Kasumi-1 (cell line): ENCODE measurements around the gene CYP1B1.

Source experiments
- DNase-seq, 2 experiments: peaks; one replicate each; lab custom pipeline; 2025; lab: John Stamatoyannopoulos, UW

CYP1B1 gene

GRCh38 chr2:38074764-38075506 is 1.0 kb downstream of the CYP1B1 start:
- no peak for DNase-seq

DNA sequence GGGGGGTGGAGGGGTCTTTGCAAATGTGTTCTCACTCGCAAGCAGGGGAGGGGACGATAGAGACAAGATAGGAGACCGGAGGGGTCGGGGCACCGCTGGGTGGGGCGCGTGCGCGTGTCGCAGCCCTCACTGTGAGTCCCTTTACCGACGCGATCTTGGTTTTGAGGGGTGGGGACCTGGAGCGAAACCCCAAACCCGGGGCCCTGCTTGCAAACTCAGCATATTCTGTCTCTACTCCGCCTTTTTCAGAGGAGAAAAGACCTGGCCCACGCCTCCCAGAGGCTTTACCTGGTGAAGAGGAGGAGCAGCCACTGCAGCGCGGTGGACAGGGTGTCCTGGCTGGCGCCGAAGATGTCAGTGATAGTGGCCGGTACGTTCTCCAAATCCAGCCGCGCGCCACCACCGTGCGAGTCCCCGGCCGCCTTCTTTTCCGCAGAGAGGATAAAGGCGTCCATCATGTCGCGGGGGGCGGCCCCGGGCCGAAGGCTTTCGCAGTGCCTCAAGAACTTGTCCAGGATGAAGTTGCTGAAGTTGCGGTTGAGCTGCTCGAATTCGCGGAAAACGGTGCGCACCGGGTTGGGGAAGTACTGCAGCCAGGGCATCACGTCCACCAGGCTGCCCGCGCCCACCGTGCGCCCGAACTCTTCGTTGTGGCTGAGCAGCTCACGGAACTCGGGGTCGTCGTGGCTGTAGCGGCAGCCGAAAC is 1.7 kb downstream of the CYP1B1 start:
- DNase-seq, result no peak

DNA sequence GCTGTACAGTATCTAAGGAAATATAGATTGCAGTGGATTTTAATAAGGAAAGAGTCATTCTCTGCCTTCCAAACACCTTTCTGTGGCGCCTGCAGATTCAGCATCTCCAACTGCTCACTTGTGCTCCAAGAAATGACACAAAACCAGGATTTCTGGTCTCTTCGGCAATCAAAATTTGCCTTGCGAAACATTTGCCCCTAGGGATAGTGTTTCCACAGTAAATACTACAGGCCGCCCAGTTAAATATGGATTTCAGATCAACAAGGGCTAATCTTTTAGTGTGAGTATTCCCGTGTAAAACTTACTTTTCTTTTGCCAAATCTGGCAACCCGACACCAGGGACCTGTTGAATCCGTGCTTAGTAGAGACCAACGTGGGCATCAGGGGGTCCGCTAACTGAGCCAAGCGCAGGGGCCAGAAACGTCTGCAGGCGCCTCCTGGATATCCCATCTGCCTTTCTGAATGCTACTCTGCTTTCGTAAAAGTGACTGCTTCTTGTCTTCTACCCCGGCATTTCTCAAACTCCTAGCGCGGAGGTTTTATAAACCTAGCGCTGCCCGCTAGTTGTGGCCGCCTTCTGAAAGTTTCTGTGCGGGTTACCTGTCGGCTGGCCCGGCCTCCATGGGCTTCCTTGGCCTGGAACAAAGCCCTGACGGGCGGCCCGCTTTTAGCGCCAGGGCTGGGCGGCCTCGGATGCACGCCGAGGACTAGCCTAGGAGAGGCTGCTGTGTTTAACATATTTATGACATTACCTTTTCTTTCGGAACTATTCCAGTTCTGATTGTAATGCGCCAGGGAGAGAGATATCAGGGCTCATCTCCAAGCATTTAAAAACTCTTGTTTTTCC is 2.5 kb downstream of the CYP1B1 start:
- no peak for DNase-seq

- DNase-seq, result no peak
These were observed 5.5 kb downstream of the CYP1B1 start for GRCh38 chr2:38070438-38070837.

- no peak for DNase-seq
These were observed 7.7 kb downstream of the CYP1B1 start for GRCh38 chr2:38068234-38068633.

- no peak for DNase-seq
These were observed 9.4 kb downstream of the CYP1B1 start for GRCh38 chr2:38066421-38067115.

GRCh38 chr2:38065502-38066135 is 10.3 kb downstream of the CYP1B1 start:
- DNase-seq, result no peak

DNA sequence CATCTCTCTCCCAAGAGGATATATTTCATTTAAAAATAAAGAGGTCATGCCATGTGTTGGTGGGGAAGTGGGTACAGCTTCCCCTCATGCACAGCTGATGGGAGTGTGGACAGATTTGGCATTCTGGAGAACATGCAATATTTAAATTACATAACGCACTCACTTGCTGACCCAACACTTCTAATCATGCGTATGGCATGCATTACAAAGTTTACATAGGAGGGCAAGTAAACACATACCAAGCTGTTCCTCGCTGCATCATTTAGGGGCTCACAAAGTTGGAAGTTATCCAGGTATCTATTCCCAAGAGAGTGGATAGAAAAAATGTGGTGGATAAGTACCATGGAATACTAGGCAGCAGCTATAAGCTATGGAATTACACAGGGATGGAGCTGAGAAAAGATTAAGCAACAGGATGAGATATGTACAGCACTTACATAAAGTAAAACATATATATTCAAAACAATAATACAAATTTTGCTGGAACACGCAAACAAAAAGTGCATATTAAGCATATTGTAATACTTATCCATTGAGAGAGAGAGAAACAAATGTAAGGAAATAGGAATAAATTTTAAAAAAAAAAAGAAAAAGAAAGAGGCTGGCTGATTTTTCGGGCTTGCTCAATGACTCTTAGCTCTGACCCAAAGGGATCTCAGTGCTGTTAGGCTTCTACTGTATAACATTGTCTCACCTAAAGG is 11.0 kb downstream of the CYP1B1 start:
- no peak for DNase-seq

GRCh38 chr2:38060236-38061018 is 15.5 kb downstream of the CYP1B1 start:
- DNase-seq, result no peak

DNA sequence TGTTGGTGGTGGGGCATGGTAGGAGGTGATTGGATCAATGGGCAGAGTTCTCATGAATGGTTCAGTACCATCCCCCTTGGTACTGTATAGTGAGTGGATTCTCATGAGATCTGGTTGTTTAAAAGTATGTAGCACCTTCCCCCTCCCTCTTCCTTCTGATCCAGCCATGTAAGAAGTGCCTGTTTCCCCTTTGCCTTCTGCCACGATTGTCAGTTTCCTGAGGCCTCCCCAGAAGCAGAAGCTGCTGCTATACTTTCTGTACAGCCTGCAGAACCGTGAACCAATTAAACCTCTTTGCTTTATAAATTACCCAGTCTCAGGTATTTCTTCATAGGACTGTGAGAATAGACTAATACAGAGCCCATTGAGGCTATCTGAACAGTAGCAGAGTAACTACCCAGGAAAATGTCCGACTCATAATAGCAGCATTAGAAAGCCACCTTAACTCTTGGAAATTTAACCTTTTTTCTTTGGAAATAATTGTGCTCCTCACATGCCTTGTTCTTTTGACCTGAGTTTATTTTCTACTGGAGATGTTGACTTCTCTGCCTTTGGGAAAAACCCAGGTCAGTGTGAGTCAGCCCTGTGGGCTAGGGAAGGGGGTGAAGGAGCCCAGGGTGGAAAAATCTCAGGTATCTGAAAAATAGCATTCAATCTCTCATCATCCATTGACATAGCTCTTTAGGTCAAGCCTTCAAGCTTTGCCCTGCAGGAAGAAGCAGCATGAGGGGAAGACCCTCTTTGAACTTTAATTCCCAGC is 18.1 kb downstream of the CYP1B1 start:
- peak; percentile 44 to 46 for DNase-seq

DNA sequence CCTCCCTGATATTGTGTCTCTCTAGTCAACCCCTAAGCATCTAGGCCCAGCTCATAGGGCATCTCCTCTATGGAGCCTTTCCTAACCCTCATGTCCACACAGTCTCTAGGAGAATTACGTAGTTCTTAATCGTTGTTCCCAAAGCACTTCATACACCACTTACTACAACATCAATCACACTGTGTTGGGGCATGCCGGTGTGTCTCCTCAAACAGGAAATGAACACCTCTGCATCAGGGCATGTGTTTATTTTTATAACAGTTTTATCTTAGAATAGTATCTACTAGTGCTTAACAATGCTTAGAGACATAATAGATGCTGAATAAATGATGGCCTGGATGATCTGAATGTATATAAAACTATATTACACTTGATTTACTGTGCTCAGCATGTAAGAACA is 19.7 kb downstream of the CYP1B1 start:
- no peak for DNase-seq

DNA sequence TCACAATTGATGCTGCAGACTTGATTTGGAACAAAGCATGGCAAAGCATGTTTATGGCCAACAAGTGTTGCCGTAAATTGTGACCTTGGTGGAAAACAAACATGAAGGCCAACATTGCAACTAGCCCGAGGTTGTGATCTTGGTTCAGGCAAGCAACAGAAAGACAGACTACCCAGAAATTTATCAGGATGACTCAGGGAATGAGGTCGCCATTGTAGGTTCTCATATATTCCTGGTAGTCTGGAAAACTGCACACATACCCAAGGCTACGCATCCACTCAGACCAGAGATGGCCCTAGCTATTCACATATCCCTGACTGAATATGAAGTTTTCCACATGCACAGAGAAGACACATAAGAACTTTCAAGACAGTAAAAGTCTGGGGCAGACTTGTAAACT is 30.1 kb downstream of the CYP1B1 start:
- DNase-seq, result no peak

- no peak for DNase-seq
These were observed 36.6 kb downstream of the CYP1B1 start for GRCh38 chr2:38039121-38039910.

DNA sequence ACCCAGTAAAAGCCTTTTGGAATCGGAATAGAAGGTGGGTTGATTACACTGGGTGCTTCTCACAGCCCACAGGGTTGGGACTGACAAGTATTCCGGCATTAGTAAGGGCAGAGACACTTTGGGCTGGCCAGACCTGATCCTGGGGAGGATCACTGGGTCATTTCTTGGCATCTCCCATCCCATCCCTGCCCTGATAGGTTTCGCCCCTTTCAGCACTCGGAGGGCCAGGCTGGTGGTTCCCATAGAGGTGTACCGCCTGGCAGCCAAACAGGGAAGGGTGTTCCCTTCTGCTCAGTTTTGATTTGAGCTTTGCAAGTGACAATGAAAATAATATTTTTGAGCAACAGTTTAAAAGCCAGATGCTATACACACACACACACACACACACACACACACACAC is 37.3 kb downstream of the CYP1B1 start:
- no peak for DNase-seq

GRCh38 chr2:38037757-38038621 is 38.0 kb downstream of the CYP1B1 start:
- DNase-seq, result peak in 1 of 2 experiments; percentile 6

- DNase-seq, result no peak
These were observed 38.6 kb downstream of the CYP1B1 start for GRCh38 chr2:38037325-38037724.

GRCh38 chr2:38035968-38036367 is 40.0 kb downstream of the CYP1B1 start:
- no peak for DNase-seq

DNA sequence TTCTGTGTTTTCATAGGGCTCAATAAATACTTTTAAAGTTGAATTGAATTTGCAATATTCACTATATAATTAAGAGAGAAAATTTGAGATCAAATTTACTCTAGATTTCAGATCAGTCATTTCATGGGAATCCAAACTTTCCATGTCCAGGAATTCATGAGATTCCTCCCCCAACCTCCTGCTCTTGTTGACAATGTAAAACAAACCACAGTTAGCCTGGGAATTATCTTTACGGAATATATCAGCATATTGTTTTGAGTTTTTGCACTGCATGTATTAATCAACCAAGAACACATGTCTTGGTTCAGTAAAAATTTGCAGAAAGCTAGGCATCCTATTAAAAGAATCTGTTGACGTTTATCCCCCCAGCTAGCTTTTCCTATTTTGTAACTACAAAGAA is 42.3 kb downstream of the CYP1B1 start:
- DNase-seq, result no peak
